ENCODE results near the gene NEURL3.

DNA sequence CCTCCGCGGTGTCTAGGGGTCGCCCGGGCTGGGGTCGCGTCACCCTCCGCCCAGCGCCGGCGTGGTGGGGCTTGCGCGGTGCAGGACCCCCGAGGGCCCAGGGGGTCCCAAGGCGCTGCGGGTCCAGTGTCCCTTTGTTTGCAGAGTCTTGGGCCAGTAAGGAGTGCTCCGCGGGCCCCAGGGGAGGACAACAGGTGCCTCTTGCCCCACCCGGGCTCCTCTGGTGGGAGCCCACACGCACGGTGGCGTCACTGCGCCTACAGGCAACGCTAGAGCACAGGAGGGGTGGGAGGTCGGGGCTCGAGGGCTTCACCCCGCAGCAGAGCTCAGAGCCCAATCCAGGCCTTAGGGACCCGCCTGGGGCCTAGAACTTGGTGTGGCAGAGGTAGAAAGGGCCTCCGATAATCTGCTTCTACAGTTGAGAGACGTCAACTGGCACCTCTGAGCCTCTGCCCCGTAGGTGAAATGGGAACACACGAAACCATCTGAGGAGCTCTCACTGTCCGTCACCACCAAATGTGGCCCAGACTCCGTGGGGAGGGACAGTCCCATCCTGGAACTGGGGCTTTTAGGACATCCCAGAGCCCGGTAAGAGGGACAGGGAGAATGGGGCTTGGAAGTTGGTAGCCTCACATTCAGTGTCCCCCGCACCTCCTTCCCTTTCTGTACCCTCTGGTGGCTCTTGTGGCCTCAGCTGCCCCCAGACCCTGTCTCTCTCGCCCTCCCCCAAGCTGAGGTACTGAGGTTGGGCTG is 32.8 kb upstream of the NEURL3 start:
- TF ChIP-seq, protein P1, sequence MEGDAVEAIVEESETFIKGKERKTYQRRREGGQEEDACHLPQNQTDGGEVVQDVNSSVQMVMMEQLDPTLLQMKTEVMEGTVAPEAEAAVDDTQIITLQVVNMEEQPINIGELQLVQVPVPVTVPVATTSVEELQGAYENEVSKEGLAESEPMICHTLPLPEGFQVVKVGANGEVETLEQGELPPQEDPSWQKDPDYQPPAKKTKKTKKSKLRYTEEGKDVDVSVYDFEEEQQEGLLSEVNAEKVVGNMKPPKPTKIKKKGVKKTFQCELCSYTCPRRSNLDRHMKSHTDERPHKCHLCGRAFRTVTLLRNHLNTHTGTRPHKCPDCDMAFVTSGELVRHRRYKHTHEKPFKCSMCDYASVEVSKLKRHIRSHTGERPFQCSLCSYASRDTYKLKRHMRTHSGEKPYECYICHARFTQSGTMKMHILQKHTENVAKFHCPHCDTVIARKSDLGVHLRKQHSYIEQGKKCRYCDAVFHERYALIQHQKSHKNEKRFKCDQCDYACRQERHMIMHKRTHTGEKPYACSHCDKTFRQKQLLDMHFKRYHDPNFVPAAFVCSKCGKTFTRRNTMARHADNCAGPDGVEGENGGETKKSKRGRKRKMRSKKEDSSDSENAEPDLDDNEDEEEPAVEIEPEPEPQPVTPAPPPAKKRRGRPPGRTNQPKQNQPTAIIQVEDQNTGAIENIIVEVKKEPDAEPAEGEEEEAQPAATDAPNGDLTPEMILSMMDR (IDR thresholded peaks at IDR 0.05; ENCODE audit: extremely low read depth in 1 of 2, insufficient read depth in 1 of 2, low read depth in 1 of 2, low read length in 2 of 2) = no peak
- no peak for TF ChIP-seq POLR2A (IDR thresholded peaks at IDR 0.05; ENCODE audit: low read depth, low read length)

All from endothelial cell of umbilical vein (primary cell).